Skeletal muscle satellite cell (primary cell): ENCODE results near the gene FMR1.

Experiments used
- H3K27me3 ChIP-seq: 2 replicates; pipeline ENCODE4 v1.7.0; 2013; ENCODE audit warnings: low read length; ENCODE audit not compliant: control insufficient read depth, insufficient read depth
- H3K36me3 ChIP-seq: 2 replicates; pipeline ENCODE4 v1.7.0; 2013; ENCODE audit warnings: mild to moderate bottlenecking, control low read depth, low read length; ENCODE audit not compliant: insufficient read depth
- H3K4me1 ChIP-seq: 2 replicates; pipeline ENCODE4 v1.7.0; 2013; ENCODE audit warnings: low read length; ENCODE audit not compliant: control insufficient read depth, insufficient read depth
- H3K4me2 ChIP-seq: 2 replicates; pipeline ENCODE4 v1.7.0; 2013; ENCODE audit warnings: mild to moderate bottlenecking, low read length
- H3K4me3 ChIP-seq: 2 replicates; pipeline ENCODE4 v1.7.0; 2013; ENCODE audit warnings: low read length
- H3K9ac ChIP-seq: 2 replicates; pipeline ENCODE4 v1.7.0; 2013; ENCODE audit warnings: mild to moderate bottlenecking, low read depth, low read length, moderate library complexity
- H3K9me3 ChIP-seq: replicated peaks from 2 replicates; pipeline ENCODE4 v1.7.0; 2013; ENCODE audit warnings: mild to moderate bottlenecking, control low read depth, low read length

The FMR1 gene

DNA sequence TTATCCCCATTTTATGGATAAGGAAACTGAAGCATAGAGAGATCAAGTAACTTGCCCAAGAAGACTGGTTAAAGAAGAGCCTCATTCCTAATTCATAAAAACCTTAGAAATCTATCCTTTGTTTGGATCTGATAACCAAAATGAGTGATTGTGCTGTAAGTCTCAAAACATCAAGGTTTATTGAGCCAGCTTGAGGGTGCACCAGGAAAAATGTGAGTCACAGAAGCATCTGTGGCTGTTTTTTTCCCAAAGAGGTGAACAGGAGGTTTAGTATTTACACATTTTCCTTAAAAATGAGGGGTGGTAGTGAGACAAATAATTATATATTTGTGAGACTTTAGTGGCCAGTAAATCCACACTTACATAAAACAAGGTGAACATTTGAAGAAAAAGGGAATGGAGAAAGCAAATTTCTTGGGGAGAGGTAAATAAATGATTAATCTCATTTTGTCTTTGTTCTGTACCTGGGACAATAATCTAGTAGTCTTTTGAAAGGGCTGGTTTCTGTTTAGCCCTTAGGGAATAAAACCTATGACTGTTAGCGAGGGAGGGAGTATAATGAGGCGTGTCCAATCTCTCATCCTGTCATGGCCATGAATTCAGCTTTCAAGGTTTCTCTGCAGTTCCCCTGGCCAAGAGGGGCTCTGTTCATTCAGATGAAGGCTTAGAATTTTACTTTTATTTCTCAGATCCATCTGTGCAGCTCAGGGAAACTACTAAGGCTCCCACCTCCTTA is 12.2 kb upstream of the FMR1 start:
- no peaks in the 10 kb centered on the region for H3K36me3 ChIP-seq
- H3K9ac ChIP-seq, result no peak overlapping the region
- H3K4me1 ChIP-seq, result no peaks in the 10 kb centered on the region
- H3K4me2 ChIP-seq, result no peak overlapping the region
- H3K27me3 ChIP-seq, result no peaks in the 10 kb centered on the region
- no peaks in the 10 kb centered on the region for H3K9me3 ChIP-seq
- H3K4me3 ChIP-seq, result no peak overlapping the region

- Histone ChIP-seq H3K4me3 (no peak overlapping the region), H3K4me1 (no peaks in the 10 kb centered on the region), H3K9me3 (no peaks in the 10 kb centered on the region), H3K4me2 (no peak overlapping the region), H3K27me3 (no peaks in the 10 kb centered on the region), H3K36me3 (no peaks in the 10 kb centered on the region), H3K9ac (no peak overlapping the region)
Observed at GRCh38 chrX:147900349-147900748, 11.4 kb upstream of the FMR1 start.

GRCh38 chrX:147901461-147902126 is 10.1 kb upstream of the FMR1 start:
- no peak overlapping the region for H3K4me2 ChIP-seq
- H3K9me3 ChIP-seq, result no peaks in the 10 kb centered on the region
- no peaks in the 10 kb centered on the region for H3K27me3 ChIP-seq
- H3K4me1 ChIP-seq, result no peaks in the 10 kb centered on the region
- no peak overlapping the region for H3K9ac ChIP-seq
- no peaks in the 10 kb centered on the region for H3K36me3 ChIP-seq
- no peak overlapping the region for H3K4me3 ChIP-seq

DNA sequence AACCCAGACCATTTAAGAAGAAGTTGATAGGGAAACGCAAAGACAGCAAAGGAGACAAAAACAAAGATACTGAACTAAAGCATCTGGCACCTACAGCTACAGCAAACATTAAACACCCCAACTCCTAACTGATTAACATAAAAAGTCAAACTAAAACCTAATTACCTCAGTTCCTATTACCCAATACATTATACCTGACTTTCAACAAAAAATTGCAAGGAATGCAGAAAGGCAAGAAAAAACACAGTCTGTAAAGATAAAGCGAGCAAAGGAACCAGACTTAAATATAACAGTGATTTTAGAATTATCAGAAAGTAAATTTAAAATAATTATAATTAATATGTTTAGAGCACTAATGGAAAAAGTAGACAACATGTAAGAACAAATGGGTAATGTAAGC is 9.4 kb upstream of the FMR1 start:
- Histone ChIP-seq H3K4me3 (no peak overlapping the region), H3K9ac (no peak overlapping the region), H3K36me3 (no peaks in the 10 kb centered on the region), H3K4me2 (no peak overlapping the region), H3K27me3 (no peaks in the 10 kb centered on the region), H3K9me3 (no peaks in the 10 kb centered on the region), H3K4me1 (no peaks in the 10 kb centered on the region)

DNA sequence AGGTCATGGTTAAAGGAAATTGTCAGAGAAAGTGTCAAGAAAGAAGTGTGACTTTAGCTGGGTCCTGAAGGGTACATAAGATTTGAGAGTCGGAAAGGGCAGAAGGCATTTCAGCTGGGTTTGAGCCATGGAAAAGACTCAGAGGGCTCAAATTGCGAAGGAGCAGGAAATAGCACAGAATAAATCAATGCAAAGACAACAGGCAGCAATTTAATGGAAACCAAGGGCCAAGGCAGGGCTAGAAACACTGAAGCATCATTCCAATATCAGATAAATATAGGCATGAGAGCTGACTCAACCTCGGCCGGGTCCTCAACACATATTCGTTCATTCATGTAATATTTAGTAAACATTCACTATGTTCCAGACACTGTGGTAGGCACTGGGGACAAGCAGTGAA is 3.6 kb upstream of the FMR1 start:
- H3K4me1 ChIP-seq, result peaks cover 7% of the 10 kb centered on the region
- H3K27me3 ChIP-seq, result no peaks in the 10 kb centered on the region
- H3K4me3 ChIP-seq, result no peak overlapping the region
- H3K9ac ChIP-seq, result no peak overlapping the region
- no peak overlapping the region for H3K4me2 ChIP-seq
- no peaks in the 10 kb centered on the region for H3K9me3 ChIP-seq
- H3K36me3 ChIP-seq, result no peaks in the 10 kb centered on the region

- no peak overlapping the region for H3K9ac ChIP-seq
- H3K27me3 ChIP-seq, result no peaks in the 10 kb centered on the region
- H3K4me1 ChIP-seq, result peaks cover 7% of the 10 kb centered on the region
- no peaks in the 10 kb centered on the region for H3K9me3 ChIP-seq
- H3K4me2 ChIP-seq, result no peak overlapping the region
- no peaks in the 10 kb centered on the region for H3K36me3 ChIP-seq
- no peak overlapping the region for H3K4me3 ChIP-seq
Observed at GRCh38 chrX:147910607-147911006, 1.1 kb upstream of the FMR1 start.

DNA sequence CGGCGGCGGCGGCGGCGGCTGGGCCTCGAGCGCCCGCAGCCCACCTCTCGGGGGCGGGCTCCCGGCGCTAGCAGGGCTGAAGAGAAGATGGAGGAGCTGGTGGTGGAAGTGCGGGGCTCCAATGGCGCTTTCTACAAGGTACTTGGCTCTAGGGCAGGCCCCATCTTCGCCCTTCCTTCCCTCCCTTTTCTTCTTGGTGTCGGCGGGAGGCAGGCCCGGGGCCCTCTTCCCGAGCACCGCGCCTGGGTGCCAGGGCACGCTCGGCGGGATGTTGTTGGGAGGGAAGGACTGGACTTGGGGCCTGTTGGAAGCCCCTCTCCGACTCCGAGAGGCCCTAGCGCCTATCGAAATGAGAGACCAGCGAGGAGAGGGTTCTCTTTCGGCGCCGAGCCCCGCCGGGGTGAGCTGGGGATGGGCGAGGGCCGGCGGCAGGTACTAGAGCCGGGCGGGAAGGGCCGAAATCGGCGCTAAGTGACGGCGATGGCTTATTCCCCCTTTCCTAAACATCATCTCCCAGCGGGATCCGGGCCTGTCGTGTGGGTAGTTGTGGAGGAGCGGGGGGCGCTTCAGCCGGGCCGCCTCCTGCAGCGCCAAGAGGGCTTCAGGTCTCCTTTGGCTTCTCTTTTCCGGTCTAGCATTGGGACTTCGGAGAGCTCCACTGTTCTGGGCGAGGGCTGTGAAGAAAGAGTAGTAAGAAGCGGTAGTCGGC is 528 bp downstream of the FMR1 start:
- Histone ChIP-seq H3K4me1 (peaks cover 7% of the 10 kb centered on the region), H3K36me3 (no peaks in the 10 kb centered on the region), H3K4me2 (peak overlapping the region; percentile 78), H3K4me3 (peak overlapping the region; percentile 90), H3K27me3 (no peaks in the 10 kb centered on the region), H3K9ac (peak overlapping the region; percentile 93), H3K9me3 (no peaks in the 10 kb centered on the region)

GRCh38 chrX:147913570-147913969 is 1.9 kb downstream of the FMR1 start:
- Histone ChIP-seq H3K9ac (peak overlapping the region; percentile 93), H3K4me2 (peak overlapping the region; percentile 78), H3K9me3 (no peaks in the 10 kb centered on the region), H3K4me3 (peak overlapping the region; percentile 90), H3K27me3 (no peaks in the 10 kb centered on the region), H3K36me3 (no peaks in the 10 kb centered on the region), H3K4me1 (peaks cover 7% of the 10 kb centered on the region)

- Histone ChIP-seq H3K36me3 (no peaks in the 10 kb centered on the region), H3K27me3 (no peaks in the 10 kb centered on the region), H3K4me3 (no peak overlapping the region), H3K9me3 (no peaks in the 10 kb centered on the region), H3K4me1 (peaks cover 7% of the 10 kb centered on the region), H3K9ac (no peak overlapping the region), H3K4me2 (peak overlapping the region; percentile 78)
Observed at GRCh38 chrX:147914591-147914990, 2.9 kb downstream of the FMR1 start.

DNA sequence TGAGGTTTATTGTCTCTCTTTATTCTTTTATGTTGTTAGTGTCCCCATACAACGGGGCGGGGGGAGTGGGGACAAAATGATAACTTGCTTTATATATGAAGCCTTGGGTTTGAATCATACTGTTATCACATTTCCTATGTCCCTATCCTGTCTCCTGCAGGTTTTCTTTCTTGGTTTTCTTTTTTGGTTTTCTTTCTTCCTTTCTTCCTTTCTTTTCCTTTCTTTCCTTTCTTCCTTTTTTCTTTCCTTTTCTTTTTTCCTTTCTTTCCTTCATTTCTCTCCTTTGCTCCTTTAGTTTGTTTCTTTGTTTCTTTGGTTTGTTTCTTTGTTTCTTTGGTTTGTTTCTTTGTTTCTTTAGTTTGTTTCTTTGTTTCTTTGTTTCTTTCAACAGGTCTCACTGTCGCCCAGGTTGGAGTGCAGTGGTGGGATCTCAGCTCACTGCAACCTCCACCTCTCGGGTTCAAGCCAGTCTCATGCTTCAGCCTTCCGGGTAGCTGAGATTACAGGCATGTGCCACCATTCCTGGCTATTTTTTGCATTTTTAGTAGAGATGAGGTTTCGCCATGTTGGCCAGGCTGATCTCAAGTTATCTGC is 4.8 kb downstream of the FMR1 start:
- Histone ChIP-seq H3K9me3 (no peaks in the 10 kb centered on the region), H3K36me3 (no peaks in the 10 kb centered on the region), H3K4me1 (no peaks in the 10 kb centered on the region), H3K27me3 (no peaks in the 10 kb centered on the region), H3K4me3 (no peak overlapping the region), H3K4me2 (no peak overlapping the region), H3K9ac (no peak overlapping the region)
